Measurements from ENCODE around the gene PACRG.

Gene PACRG

GRCh38 chr6:162857326-162857725 lies 129.6 kb downstream of the PACRG start:
- H3K9ac ChIP-seq (ENCODE audit: low read length) = no peak overlapping the region

GRCh38 chr6:162862462-162862861 lies 134.7 kb downstream of the PACRG start:
- H3K9me3 ChIP-seq (ENCODE audit: insufficient read depth, low read length) = no peaks in the 10 kb centered on the region
- no peak overlapping the region for H3K4me3 ChIP-seq (ENCODE audit: insufficient read depth, low read length, poor library complexity, severe bottlenecking)
- no peak overlapping the region for H3K27ac ChIP-seq (ENCODE audit: low read depth, low read length)
- no peaks in the 10 kb centered on the region for H3K36me3 ChIP-seq (ENCODE audit: low read length)
- no peak overlapping the region for H2AFZ ChIP-seq (ENCODE audit: low read depth, low read length, severe bottlenecking)
- H3F3A ChIP-seq (ENCODE audit: insufficient read depth) = no peaks in the 10 kb centered on the region
- H3K79me2 ChIP-seq (ENCODE audit: insufficient read depth, low read length) = no peaks in the 10 kb centered on the region
- H3K4me2 ChIP-seq (ENCODE audit: low read depth, low read length, poor library complexity, severe bottlenecking) = no peak overlapping the region
- no peak overlapping the region for H3K9ac ChIP-seq (ENCODE audit: low read length)
- no peaks in the 10 kb centered on the region; the same call in 1 of the 2 replicates for H3K9me2 ChIP-seq (replicated peaks; ENCODE audit: insufficient read depth, low read length)
- TF ChIP-seq CTCF (IDR thresholded peaks at IDR 0.05; ENCODE audit: insufficient read depth, low read length, poor library complexity, severe bottlenecking) = no peak
- TF ChIP-seq EZH2phosphoT487 (conservative IDR thresholded peaks at IDR 0.05; ENCODE audit: low read length) = no peak
- H4K20me1 ChIP-seq (ENCODE audit: low read depth, low read length) = no peaks in the 10 kb centered on the region
- H3K27me3 ChIP-seq (ENCODE audit: low read length) = no peaks in the 10 kb centered on the region

More at GRCh38 chr6:162857326-162857725, 129.6 kb downstream of the PACRG start:
- no peak overlapping the region for H2AFZ ChIP-seq (ENCODE audit: low read depth, low read length, severe bottlenecking)
- no peaks in the 10 kb centered on the region for H4K20me1 ChIP-seq (ENCODE audit: low read depth, low read length)
- no peaks in the 10 kb centered on the region for H3K9me3 ChIP-seq (ENCODE audit: insufficient read depth, low read length)
- H3K4me2 ChIP-seq (ENCODE audit: low read depth, low read length, poor library complexity, severe bottlenecking) = no peak overlapping the region
- H3K79me2 ChIP-seq (ENCODE audit: insufficient read depth, low read length) = no peaks in the 10 kb centered on the region
- H3K27me3 ChIP-seq (ENCODE audit: low read length) = no peaks in the 10 kb centered on the region
- H3K9me2 ChIP-seq (replicated peaks; ENCODE audit: insufficient read depth, low read length) = no peaks in the 10 kb centered on the region
- H3K4me3 ChIP-seq (ENCODE audit: insufficient read depth, low read length, poor library complexity, severe bottlenecking) = no peak overlapping the region
- no peaks in the 10 kb centered on the region for H3F3A ChIP-seq (ENCODE audit: insufficient read depth)
- H3K36me3 ChIP-seq (ENCODE audit: low read length) = no peaks in the 10 kb centered on the region
- TF ChIP-seq CTCF (IDR thresholded peaks at IDR 0.05; ENCODE audit: insufficient read depth, low read length, poor library complexity, severe bottlenecking) (no peak), EZH2phosphoT487 (conservative IDR thresholded peaks at IDR 0.05; ENCODE audit: low read length) (no peak)
- H3K27ac ChIP-seq (ENCODE audit: low read depth, low read length) = no peak overlapping the region

- H3K36me3 ChIP-seq (ENCODE audit: low read length) = no peaks in the 10 kb centered on the region
Measured at GRCh38 chr6:162862941-162863340, 135.2 kb downstream of the PACRG start.

More at GRCh38 chr6:162862941-162863340, 135.2 kb downstream of the PACRG start:
- no peak overlapping the region for H3K4me2 ChIP-seq (ENCODE audit: low read depth, low read length, poor library complexity, severe bottlenecking)
- no peak overlapping the region for H3K9ac ChIP-seq (ENCODE audit: low read length)
- no peaks in the 10 kb centered on the region for H3F3A ChIP-seq (ENCODE audit: insufficient read depth)
- no peaks in the 10 kb centered on the region for H3K27me3 ChIP-seq (ENCODE audit: low read length)
- H4K20me1 ChIP-seq (ENCODE audit: low read depth, low read length) = no peaks in the 10 kb centered on the region
- no peak overlapping the region for H3K4me3 ChIP-seq (ENCODE audit: insufficient read depth, low read length, poor library complexity, severe bottlenecking)
- H3K79me2 ChIP-seq (ENCODE audit: insufficient read depth, low read length) = no peaks in the 10 kb centered on the region
- no peaks in the 10 kb centered on the region for H3K9me3 ChIP-seq (ENCODE audit: insufficient read depth, low read length)
- TF ChIP-seq EZH2phosphoT487 (conservative IDR thresholded peaks at IDR 0.05; ENCODE audit: low read length) (no peak), CTCF (IDR thresholded peaks at IDR 0.05; ENCODE audit: insufficient read depth, low read length, poor library complexity, severe bottlenecking) (no peak)
- H3K9me2 ChIP-seq (replicated peaks; ENCODE audit: insufficient read depth, low read length) = no peaks in the 10 kb centered on the region; the same call in 1 of the 2 replicates
- H2AFZ ChIP-seq (ENCODE audit: low read depth, low read length, severe bottlenecking) = no peak overlapping the region
- no peak overlapping the region for H3K27ac ChIP-seq (ENCODE audit: low read depth, low read length)
